Measurements from ENCODE around the gene POLR2H. TPM values are rescaled to one million over a fixed set of nuclear protein-coding genes. Genes with fewer than 3 reads are reported as not detected.
A peak's percentile ranks its signal among the peaks of the same experiment; 100 is the strongest.

POLR2H gene
- total RNA-seq, 1 donor from 2014 or later, result 87.8 TPM

GRCh38 chr3:184335661-184336546, 25.6 kb upstream of the POLR2H start:
- Mint-ChIP-seq H3K9me3 (no peaks in the 10 kb centered on the region), H3K4me1 (ENCODE audit: unreplicated experiment) (peaks cover 29% of the 10 kb centered on the region), H3K27ac (peak overlapping the region; percentile 98), H3K36me3 (peaks cover 25% of the 10 kb centered on the region), H3K4me3 (peak overlapping the region; percentile 91), H3K27me3 (no peaks in the 10 kb centered on the region)
- DNase-seq (ENCODE audit: extremely low spot score, unreplicated experiment), result peak; percentile 93
- TF ChIP-seq, protein P1, sequence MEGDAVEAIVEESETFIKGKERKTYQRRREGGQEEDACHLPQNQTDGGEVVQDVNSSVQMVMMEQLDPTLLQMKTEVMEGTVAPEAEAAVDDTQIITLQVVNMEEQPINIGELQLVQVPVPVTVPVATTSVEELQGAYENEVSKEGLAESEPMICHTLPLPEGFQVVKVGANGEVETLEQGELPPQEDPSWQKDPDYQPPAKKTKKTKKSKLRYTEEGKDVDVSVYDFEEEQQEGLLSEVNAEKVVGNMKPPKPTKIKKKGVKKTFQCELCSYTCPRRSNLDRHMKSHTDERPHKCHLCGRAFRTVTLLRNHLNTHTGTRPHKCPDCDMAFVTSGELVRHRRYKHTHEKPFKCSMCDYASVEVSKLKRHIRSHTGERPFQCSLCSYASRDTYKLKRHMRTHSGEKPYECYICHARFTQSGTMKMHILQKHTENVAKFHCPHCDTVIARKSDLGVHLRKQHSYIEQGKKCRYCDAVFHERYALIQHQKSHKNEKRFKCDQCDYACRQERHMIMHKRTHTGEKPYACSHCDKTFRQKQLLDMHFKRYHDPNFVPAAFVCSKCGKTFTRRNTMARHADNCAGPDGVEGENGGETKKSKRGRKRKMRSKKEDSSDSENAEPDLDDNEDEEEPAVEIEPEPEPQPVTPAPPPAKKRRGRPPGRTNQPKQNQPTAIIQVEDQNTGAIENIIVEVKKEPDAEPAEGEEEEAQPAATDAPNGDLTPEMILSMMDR (conservative IDR thresholded peaks at IDR 0.05), result no peak

DNA sequence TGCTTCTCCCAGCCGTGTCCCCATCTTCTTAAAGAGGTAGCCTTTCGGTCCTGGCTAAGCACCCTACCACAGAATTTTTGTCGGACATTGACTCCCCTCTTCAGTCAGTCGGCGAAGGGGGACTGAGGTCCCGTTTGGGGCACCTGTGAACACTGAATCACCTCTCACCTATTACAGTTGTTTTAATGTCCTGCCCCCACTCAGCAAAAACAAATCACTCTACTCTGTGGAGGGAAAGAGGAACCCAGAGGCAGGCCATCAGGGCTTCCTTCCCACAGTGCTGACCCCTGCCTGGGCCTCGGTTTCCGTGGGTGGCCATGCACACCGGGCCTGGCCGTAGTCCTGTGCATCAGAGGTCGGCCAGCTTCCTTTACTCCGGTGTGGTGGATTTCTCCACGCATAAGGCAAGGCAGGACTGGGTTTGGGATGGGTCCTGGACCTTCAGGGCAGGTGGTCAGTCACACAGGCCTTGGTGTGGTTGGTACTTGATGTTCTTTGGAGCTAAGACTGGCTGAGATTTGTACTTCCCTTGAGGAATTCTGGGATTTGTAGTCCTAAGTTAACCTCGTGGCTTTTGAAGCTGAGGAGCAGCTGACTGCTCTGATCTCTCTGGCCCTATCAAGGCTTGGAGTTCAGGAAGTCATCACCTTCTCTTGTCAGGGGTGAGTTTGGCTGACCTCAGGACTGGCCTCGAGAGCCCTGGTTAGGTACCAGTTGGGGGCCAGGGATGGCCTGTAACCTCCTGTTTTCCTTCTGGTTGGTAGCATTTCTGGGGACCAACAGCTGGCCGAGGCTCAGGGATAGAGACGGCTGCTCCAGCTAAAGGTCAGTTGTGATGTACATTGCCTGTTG, 24.7 kb upstream of the POLR2H start:
- no peaks in the 10 kb centered on the region for H3K27me3 Mint-ChIP-seq
- peak overlapping the region; percentile 98 for H3K27ac Mint-ChIP-seq
- H3K4me1 Mint-ChIP-seq (ENCODE audit: unreplicated experiment), result peaks cover 29% of the 10 kb centered on the region
- H3K4me3 Mint-ChIP-seq, result peak overlapping the region; percentile 91
- no peaks in the 10 kb centered on the region for H3K9me3 Mint-ChIP-seq
- H3K36me3 Mint-ChIP-seq, result peaks cover 24% of the 10 kb centered on the region
- DNase-seq (ENCODE audit: extremely low spot score, unreplicated experiment), result no peak
- TF ChIP-seq, protein P1 (conservative IDR thresholded peaks at IDR 0.05), result no peak

DNA sequence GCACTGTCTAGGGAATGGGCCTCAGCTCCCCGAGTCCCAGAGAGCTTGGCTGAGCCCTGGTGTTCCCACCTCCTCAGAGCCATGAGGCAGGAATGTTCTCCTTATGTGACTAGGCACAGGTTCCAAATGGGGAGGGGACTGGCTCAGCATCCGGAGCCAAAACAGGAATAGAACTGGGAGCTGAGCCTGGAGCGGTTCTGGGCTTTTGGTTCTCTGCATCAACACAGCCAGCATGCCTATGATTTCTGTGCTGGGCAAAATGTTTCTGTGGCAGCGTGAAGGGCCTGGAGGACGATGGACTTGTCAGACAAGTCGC, 24.2 kb upstream of the POLR2H start, which contains the start of gene FAM131A:
Gene FAM131A, plus strand, starts transcription at position 202 of the 316 bp plus-strand sequence. Its CDS starts 31 bp downstream, at position 233.
- Mint-ChIP-seq H3K4me3 (peak within 1 kb of the TSS; percentile 91), H3K27ac (peak within 1 kb of the TSS; percentile 98), H3K27me3 (no peaks in the 10 kb centered on the region), H3K4me1 (ENCODE audit: unreplicated experiment) (peaks cover 29% of the 10 kb centered on the region), H3K36me3 (peaks cover 21% of the 10 kb centered on the region), H3K9me3 (no peaks in the 10 kb centered on the region)
- DNase-seq (ENCODE audit: extremely low spot score, unreplicated experiment), result no peak
- TF ChIP-seq, protein P1 (conservative IDR thresholded peaks at IDR 0.05), result no peak

DNA sequence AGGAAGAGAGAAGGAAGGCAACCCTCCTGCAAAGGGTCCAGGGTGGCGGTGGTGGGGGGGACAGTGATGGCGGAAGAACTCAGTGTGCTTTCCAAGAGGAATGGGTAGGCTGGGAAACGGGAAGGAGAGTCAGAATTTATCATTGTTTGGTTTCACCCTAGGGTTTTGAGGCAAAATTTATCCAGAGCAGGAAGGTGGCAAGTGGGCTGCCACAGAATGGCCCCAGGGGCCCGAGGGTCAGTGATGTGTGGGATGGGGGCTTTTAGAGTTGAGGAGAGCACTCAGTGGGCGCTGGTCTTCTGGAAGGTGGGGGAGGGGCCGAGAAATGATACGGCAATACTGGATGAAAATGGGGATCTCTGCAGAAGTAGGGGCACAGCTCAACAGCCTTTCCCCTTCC, 23.5 kb upstream of the POLR2H start:
- Mint-ChIP-seq H3K4me3 (peak overlapping the region; percentile 91), H3K4me1 (ENCODE audit: unreplicated experiment) (peaks cover 33% of the 10 kb centered on the region), H3K36me3 (peaks cover 19% of the 10 kb centered on the region), H3K27me3 (no peaks in the 10 kb centered on the region), H3K9me3 (no peaks in the 10 kb centered on the region), H3K27ac (peak overlapping the region; percentile 98)
- TF ChIP-seq, protein P1 (conservative IDR thresholded peaks at IDR 0.05), result no peak
- no peak for DNase-seq (ENCODE audit: extremely low spot score, unreplicated experiment)

DNA sequence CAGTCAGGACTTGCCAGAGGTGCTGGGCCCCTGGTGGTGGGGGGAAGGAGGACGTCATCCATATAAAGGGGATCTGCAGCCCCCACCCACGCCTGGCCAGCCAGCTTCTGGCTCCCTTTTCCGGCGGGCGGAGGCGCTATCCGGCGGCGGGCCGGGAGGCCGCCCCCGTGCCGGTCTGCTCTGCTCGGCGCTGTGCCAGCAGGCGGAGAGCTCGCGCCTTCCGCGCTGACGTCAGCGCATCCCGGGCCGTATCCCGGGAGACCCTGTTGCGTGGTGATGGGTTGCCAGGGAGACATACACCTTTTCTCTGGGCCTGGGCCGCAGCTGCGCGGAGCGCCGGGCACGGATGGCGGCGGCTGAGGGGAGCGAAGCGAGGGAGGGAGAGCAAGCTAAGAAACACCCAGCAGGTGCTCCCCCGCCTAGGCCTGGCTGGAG, 23.0 kb upstream of the POLR2H start:
- Mint-ChIP-seq H3K9me3 (no peaks in the 10 kb centered on the region), H3K4me3 (peak overlapping the region; percentile 91), H3K36me3 (peaks cover 18% of the 10 kb centered on the region), H3K27me3 (no peaks in the 10 kb centered on the region), H3K27ac (peak overlapping the region; percentile 98), H3K4me1 (ENCODE audit: unreplicated experiment) (peaks cover 37% of the 10 kb centered on the region)
- TF ChIP-seq, protein P1 (conservative IDR thresholded peaks at IDR 0.05), result peak; percentile 41
- peak; percentile 82 for DNase-seq (ENCODE audit: extremely low spot score, unreplicated experiment)
